Gastroesophageal sphincter (tissue), 4 donors: Measurements from ENCODE around the gene ARHGEF7. TPM values are rescaled to one million over a fixed set of nuclear protein-coding genes. Genes with fewer than 3 reads are reported as not detected.
A peak's percentile ranks its signal among the peaks of the same experiment; 100 is the strongest.

Experiments used
- ATAC-seq: fragments of 150-250 bp; one replicate; pipeline ENCODE4 v1.9.1; 2016; ENCODE audit warnings: mild to moderate bottlenecking, moderate library complexity
- H3K27ac ChIP-seq, 4 donors: fragments of 200-600 bp; sonication (generic) in 3 of 4; 1 replicate in 3 of 4; 2 replicates in 1 of 4; pipeline ENCODE4 v1.5.1; 2016 to 2019
- H3K27me3 ChIP-seq: fragments of 200-600 bp; sonication (generic); one replicate; pipeline ENCODE4 v1.5.1; 2019
- H3K36me3 ChIP-seq, 2 donors: fragments of 200-600 bp; sonication (generic); one replicate each; pipeline ENCODE4 v1.5.1; 2019; ENCODE audit warnings: control low read depth in 1 of 2
- H3K4me1 ChIP-seq, 3 donors: fragments of 200-600 bp; sonication (generic); 1 replicate in 2 of 3; 2 replicates in 1 of 3; pipeline ENCODE4 v1.5.1; 2016 to 2019; ENCODE audit warnings: control low read depth in 2 of 3
- H3K4me3 ChIP-seq, 2 donors: fragments of 200-600 bp; sonication (generic); one replicate each; pipeline ENCODE4 v1.5.1; 2019; ENCODE audit warnings: mild to moderate bottlenecking in 1 of 2, moderate library complexity in 1 of 2
- H3K9me3 ChIP-seq, 3 donors: fragments of 200-600 bp; sonication (generic); one replicate each; pipeline ENCODE4 v1.5.1; 2017 to 2019; ENCODE audit warnings: control low read depth in 2 of 3
- EP300 ChIP-seq: sonication (generic); formaldehyde crosslinking; IDR thresholded peaks from one replicate; pipeline ENCODE4 v1.6.1; 2017; ENCODE audit warnings: antibody characterized with exemption, mild to moderate bottlenecking
- POLR2A ChIP-seq, 2 donors: fragments of 450-650 bp; IDR thresholded peaks; one replicate each; pipeline ENCODE4 v1.6.1; 2017; ENCODE audit warnings: antibody characterized with exemption in 2 of 2, mild to moderate bottlenecking in 2 of 2, moderate library complexity in 1 of 2
- POLR2AphosphoS5 ChIP-seq: sonication (generic); formaldehyde crosslinking; IDR thresholded peaks from one replicate; pipeline ENCODE4 v1.6.1; 2017; ENCODE audit warnings: antibody characterized with exemption
- WGBS, 2 donors: methylation state at CpG; one replicate each; pipeline ENCODE4 v1.1.5; 2018; ENCODE audit warnings: low coverage in 1 of 2; 5-methylcytosine and 5-hydroxymethylcytosine counted together
- total RNA-seq, 4 donors: library from RNA; depleted of rRNA; stranded (reverse); fragments of >200 nt; gene quantifications; one replicate each; pipeline ENCODE4 v1.1.0, GENCODE V29; 2016
- TF ChIP-seq, protein P1 (sequence below), 4 experiments: fragments of 200-600 bp in 2 of 4; fragments of 450-650 bp in 2 of 4; sonication (generic) in 1 of 4; IDR thresholded peaks; one replicate each; pipeline ENCODE4 v1.5.1; 2017 to 2019; ENCODE audit warnings: antibody characterized with exemption in 4 of 4, mild to moderate bottlenecking in 2 of 4, moderate library complexity in 2 of 4

The ARHGEF7 gene
- total RNA-seq, 4 donors from 2014 or later: 23.3 to 78.6 (median 47.2) TPM

DNA sequence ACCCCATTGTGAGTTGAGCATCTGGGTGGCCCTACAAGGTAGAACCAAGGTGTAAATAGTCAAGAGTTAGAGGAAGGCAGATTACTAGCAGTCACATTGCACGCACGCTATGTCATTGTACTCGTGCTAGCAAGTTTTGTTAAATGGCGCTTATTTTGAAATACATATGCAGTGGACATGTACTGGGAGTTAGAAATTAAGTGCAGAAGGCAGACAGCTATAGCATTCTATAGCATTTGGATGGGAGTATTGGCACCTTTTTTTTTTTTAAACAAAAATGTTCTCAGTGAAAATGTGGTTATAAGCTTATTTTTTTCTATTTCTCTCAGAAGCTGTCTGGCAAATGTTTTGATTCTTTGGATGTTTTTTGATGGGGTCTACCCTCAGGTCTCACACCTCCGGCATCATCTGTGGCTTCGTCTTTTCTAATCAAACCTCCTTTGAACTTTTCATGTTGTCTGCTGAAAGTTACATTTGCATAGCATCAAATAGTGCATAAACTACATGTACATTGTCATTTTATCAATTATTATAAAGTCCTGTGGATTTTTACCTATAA lies 68.1 kb downstream of the ARHGEF7 start:
- Histone ChIP-seq H3K4me1 (peaks cover 0 to 60% (median 30%) of the 10 kb centered on the region in 3 donors), H3K9me3 (no peaks in the 10 kb centered on the region), H3K36me3 (peaks cover 0 to 4% of the 10 kb centered on the region in 2 donors), H3K27ac (no peak overlapping the region), H3K4me3 (no peak overlapping the region), H3K27me3 (no peaks in the 10 kb centered on the region)
- no peak for TF ChIP-seq POLR2AphosphoS5
- 89 to 96% methylated on average over 6 of the region's 6 CpGs for WGBS, 2 donors
- ATAC-seq: no peak

DNA sequence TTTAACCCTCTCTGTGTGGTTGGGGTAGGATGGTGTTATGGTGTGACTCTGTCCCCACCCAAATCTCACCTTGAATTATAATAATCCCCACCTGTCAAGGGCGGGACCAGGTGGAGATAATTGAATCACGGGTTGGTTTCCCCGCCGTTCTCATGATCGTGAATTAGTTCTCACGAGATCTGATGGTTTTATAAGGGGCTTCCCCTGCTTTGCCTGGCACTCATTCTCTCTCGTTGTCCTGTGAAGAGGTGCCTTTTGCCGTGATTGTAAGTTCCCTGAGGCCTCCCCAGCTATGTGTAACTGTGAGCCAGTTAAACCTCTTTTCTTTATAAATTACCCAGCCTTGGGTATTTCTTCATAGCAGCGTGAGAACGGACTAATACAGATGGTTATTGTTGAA lies 68.8 kb downstream of the ARHGEF7 start:
- Histone ChIP-seq H3K27me3 (no peaks in the 10 kb centered on the region), H3K4me3 (no peak overlapping the region), H3K4me1 (peaks cover 0 to 61% (median 33%) of the 10 kb centered on the region in 3 donors), H3K27ac (peak overlapping the region in 3 of 4 donors; percentile 32 to 51 (median 49)), H3K36me3 (peaks cover 0 to 4% of the 10 kb centered on the region in 2 donors), H3K9me3 (no peaks in the 10 kb centered on the region)
- TF ChIP-seq EP300 (no peak), POLR2AphosphoS5 (no peak), POLR2A (IDR thresholded peaks at IDR 0.05) (no peak)
- TF ChIP-seq, protein P1, sequence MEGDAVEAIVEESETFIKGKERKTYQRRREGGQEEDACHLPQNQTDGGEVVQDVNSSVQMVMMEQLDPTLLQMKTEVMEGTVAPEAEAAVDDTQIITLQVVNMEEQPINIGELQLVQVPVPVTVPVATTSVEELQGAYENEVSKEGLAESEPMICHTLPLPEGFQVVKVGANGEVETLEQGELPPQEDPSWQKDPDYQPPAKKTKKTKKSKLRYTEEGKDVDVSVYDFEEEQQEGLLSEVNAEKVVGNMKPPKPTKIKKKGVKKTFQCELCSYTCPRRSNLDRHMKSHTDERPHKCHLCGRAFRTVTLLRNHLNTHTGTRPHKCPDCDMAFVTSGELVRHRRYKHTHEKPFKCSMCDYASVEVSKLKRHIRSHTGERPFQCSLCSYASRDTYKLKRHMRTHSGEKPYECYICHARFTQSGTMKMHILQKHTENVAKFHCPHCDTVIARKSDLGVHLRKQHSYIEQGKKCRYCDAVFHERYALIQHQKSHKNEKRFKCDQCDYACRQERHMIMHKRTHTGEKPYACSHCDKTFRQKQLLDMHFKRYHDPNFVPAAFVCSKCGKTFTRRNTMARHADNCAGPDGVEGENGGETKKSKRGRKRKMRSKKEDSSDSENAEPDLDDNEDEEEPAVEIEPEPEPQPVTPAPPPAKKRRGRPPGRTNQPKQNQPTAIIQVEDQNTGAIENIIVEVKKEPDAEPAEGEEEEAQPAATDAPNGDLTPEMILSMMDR (IDR thresholded peaks at IDR 0.05): no peak
- WGBS, 2 donors: 81 to 91% methylated on average over 7 to 10 of the region's 10 CpGs
- no peak for ATAC-seq

DNA sequence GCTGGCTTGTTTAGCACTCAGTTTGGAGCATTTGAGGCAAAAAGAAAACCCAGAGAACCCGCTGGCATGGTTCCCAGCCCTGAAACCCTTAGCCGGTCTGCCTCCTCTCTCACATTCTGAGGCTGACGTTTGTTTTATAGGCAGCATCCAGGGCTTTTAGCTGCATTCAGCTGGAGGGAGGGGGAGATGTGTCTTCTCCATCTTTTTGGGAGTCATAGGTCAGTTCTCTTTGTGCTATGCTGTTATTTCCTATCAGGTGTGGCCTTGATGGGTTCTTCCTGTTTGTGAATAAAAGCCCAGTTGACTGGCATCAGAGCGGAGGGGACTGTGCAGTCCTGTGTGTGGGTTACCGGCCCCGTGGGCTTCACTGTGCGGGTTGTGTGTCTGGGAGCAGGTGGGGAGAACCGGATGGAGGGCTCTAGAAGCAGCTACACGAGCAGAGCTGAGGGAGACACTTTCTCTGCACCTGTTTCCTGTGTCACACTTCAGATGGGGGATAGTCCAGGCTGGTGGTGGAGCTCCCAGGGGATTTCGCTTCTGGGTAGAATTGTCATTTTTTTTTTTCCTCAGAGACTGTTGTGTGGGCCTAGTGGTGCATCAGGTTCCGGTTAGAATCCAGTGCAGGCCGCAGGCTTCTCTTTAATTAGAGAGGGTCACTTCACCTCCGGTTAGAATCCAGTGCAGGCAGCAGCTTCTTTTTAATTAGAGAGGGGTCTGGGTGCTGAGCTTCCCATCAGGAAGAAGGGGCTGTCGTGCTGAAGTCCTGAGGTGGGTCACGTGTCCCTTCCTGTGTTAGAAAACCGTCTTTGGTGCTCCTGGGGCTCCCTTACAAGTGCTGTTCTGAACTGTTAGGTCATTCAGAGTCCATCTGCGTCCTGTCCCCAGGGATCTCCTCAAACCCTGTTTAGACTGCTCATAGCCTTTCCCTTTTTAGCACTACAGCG lies 69.6 kb downstream of the ARHGEF7 start:
- TF ChIP-seq POLR2A (IDR thresholded peaks at IDR 0.05) (no peak), POLR2AphosphoS5 (no peak), EP300 (no peak)
- TF ChIP-seq, protein P1 (IDR thresholded peaks at IDR 0.05): no peak
- no peaks in the 10 kb centered on the region for H3K9me3 ChIP-seq
- WGBS, 2 donors: 32 to 47% methylated on average over 5 to 6 of the region's 18 CpGs
- no peak for ATAC-seq
- peaks cover 0 to 4% of the 10 kb centered on the region in 2 donors for H3K36me3 ChIP-seq
- peaks cover 0 to 66% (median 33%) of the 10 kb centered on the region in 3 donors for H3K4me1 ChIP-seq
- no peak overlapping the region for H3K4me3 ChIP-seq
- peak overlapping the region in 3 of 4 donors; percentile 32 to 51 (median 49) for H3K27ac ChIP-seq
- H3K27me3 ChIP-seq: no peaks in the 10 kb centered on the region

DNA sequence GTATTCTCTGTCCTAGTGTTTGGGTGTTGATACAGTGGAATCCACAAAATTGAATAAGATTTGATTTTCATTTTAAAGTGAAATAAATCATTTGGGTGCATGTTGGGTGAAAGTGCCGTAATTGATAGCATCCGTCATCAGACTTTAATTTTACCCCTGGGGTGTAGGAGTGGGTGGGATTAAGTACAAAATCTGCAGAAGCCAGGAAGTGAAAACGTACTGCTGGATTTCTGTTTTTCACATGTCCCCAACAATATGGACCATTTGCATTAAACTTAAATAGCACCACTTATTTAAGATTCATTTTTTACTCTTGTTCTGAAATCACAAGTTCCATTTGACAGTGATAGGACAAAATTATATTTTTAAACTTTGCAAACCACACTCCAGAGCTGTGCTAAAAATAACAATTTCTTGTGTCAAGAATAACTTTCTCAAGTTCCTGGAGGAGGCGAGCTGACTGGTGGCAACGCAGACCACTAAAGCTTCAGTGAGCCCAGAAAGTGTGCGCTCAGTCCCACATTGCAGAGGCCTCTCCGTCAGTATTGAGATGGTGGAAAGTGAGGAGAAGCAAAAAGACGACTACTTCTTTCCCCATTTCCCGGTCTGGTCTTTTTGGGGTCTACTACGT lies 71.3 kb downstream of the ARHGEF7 start:
- ATAC-seq: no peak
- no peak overlapping the region for H3K4me3 ChIP-seq
- 54 to 75% methylated on average over 6 to 9 of the region's 10 CpGs for WGBS, 2 donors

More for the DNA sequence above, 71.3 kb downstream of the ARHGEF7 start:
- H3K36me3 ChIP-seq: peaks cover 0 to 4% of the 10 kb centered on the region in 2 donors
- H3K9me3 ChIP-seq: no peaks in the 10 kb centered on the region
- H3K27me3 ChIP-seq: no peaks in the 10 kb centered on the region
- TF ChIP-seq POLR2A (IDR thresholded peaks at IDR 0.05): no peak
- TF ChIP-seq POLR2AphosphoS5: no peak
- TF ChIP-seq, protein P1 (IDR thresholded peaks at IDR 0.05): no peak
- no peak for TF ChIP-seq EP300
- peak overlapping the region in 2 of 4 donors; percentile 9 to 51 for H3K27ac ChIP-seq
- H3K4me1 ChIP-seq: peaks cover 0 to 62% (median 33%) of the 10 kb centered on the region in 3 donors
